SH-SY5Y (cell line): ENCODE measurements around the gene CCDC88A.

Experiments
- GATA2 ChIP-seq: IDR thresholded peaks from 2 replicates; pipeline ENCODE4 v1.6.1; 2011; ENCODE audit warnings: mild to moderate bottlenecking, low read depth, low read length
- GATA3 ChIP-seq: IDR thresholded peaks from 2 replicates; pipeline ENCODE4 v1.6.1; 2011; ENCODE audit warnings: low read depth, mild to moderate bottlenecking, low read length, moderate library complexity

GRCh38 chr2:55247025-55247424 lies 172.6 kb downstream of the CCDC88A start:
- TF ChIP-seq GATA2 (no peak), GATA3 (no peak)
